ENCODE results near the gene SNCA. TPM values are rescaled to one million over a fixed set of nuclear protein-coding genes. Genes with fewer than 3 reads are reported as not detected.

The SNCA gene
- polyA plus RNA-seq, 3 donors: 44.3 to 57.5 (median 55.4) TPM

- no peak for DNase-seq (ENCODE audit: extremely low read depth in 1 of 11, low read depth in 9 of 11, low spot score in 4 of 11)
These were observed 111.7 kb downstream of the SNCA start for GRCh38 chr4:89725268-89725667.

- no peak for DNase-seq (ENCODE audit: extremely low read depth in 1 of 11, low read depth in 9 of 11, low spot score in 4 of 11)
These were observed 112.2 kb downstream of the SNCA start for GRCh38 chr4:89724716-89725115.

GRCh38 chr4:89723096-89723495, 113.9 kb downstream of the SNCA start:
- DNase-seq (ENCODE audit: extremely low read depth in 1 of 11, low read depth in 9 of 11, low spot score in 4 of 11): no peak

- DNase-seq (ENCODE audit: extremely low read depth in 1 of 11, low read depth in 9 of 11, low spot score in 4 of 11): no peak
These were observed 114.4 kb downstream of the SNCA start for GRCh38 chr4:89722517-89722916.

GRCh38 chr4:89720981-89721380, 116.0 kb downstream of the SNCA start:
- no peak for DNase-seq (ENCODE audit: extremely low read depth in 1 of 11, low read depth in 9 of 11, low spot score in 4 of 11)

- no peak for DNase-seq (ENCODE audit: extremely low read depth in 1 of 11, low read depth in 9 of 11, low spot score in 4 of 11)
These were observed 117.3 kb downstream of the SNCA start for GRCh38 chr4:89719536-89720090.

GRCh38 chr4:89716893-89717292, 120.1 kb downstream of the SNCA start:
- DNase-seq (ENCODE audit: extremely low read depth in 1 of 11, low read depth in 9 of 11, low spot score in 4 of 11): no peak

DNA sequence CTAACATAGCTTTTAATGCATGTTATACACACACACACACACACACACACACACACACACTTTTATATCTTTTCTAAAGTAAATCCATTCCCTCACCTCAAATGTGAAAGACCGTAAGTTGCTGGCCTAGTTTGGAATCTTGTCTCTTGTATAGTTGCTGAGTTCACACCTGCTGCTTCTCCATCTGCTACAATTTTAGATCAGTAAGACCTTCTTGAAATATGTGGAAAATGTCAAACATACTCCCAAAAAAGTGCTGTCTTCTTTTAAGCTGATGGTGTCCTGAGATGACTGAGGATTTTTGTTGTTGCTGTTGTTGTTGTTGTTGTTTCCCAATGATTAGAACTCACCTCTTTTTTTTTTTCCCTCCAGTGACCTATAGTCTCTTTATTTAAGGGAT, 121.3 kb downstream of the SNCA start:
- DNase-seq (ENCODE audit: extremely low read depth in 1 of 11, low read depth in 9 of 11, low spot score in 4 of 11): no peak

DNA sequence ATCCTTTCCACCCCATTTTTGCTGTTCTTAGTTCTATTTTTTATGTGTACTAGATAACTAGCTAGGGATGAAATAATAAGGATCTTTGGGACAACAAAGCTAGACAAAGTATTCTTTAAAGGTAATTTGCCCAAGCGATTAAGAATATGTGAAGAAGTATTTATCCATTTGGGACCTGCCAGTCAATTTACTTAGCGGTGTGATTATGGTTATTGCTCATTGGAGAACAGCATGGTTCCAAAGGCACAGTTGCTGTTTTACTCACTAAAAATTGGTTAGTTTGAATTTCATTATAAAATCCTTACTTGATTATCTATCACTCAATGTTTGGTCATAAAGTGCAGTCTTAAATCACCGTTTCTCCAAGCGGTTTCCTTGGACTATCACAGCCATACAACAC, 124.1 kb downstream of the SNCA start:
- DNase-seq (ENCODE audit: extremely low read depth in 1 of 11, low read depth in 9 of 11, low spot score in 4 of 11): no peak

- DNase-seq (ENCODE audit: extremely low read depth in 1 of 11, low read depth in 9 of 11, low spot score in 4 of 11): peak in 2 of 11 donors; percentile 4 to 43
These were observed 124.8 kb downstream of the SNCA start for GRCh38 chr4:89712141-89712540.

GRCh38 chr4:89708903-89709421, 128.0 kb downstream of the SNCA start:
- no peak for DNase-seq (ENCODE audit: extremely low read depth in 1 of 11, low read depth in 9 of 11, low spot score in 4 of 11)

DNA sequence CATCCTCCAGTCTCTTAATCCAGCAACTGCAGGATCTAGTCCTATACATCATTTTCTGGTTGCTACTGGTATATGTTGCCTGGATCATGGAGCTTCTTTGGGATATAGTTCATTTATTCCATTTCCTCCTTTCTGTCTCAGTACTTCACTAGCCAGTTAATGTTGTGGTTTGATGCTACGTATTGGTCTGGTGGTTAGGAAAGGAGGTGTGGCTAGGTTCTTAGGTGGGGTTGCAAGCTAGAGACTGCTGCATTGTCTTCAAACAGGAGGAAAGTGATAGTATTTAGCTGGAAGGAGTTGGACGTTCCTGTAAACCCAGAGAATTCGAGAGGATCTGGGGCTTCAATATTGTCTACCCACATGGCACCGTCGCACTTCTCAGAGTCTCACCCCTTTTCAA, 129.5 kb downstream of the SNCA start:
- no peak for DNase-seq (ENCODE audit: extremely low read depth in 1 of 11, low read depth in 9 of 11, low spot score in 4 of 11)

- no peak for DNase-seq (ENCODE audit: extremely low read depth in 1 of 11, low read depth in 9 of 11, low spot score in 4 of 11)
These were observed 132.1 kb downstream of the SNCA start for GRCh38 chr4:89704651-89705395.

DNA sequence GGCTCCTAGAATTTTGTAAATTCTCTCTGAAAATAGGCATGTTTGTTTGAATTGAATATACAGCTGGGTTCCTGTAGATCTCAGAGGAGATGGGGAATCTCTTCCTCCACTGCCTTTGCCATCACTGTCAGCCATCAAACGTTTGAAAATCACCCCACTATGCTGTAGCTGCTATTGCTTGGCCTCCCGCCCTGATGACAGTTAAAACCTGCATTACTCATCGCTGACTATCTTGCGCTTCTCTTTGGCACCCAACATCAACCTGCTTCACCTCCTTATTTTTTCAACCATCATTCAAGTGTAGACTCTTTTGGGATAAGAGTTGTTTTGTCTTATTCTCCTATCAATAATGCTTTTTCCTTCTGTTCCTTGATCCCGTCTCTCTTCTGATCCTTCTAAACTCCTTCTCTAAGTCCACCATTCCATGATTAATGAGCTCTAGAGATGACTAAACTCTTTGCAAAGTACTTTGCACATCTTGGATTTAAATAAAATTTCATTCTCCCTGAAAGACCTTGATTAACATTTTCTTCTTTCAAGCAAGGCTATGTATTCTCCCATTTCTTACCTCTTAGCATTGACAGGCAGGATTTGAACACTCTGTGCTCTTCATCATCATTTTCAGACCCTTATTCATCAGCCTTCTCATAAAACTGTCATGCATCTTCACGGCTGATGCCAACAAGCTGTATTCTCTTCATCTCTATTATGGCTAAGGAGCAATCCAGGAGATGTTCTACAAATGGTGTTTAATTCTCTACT, 133.0 kb downstream of the SNCA start:
- DNase-seq (ENCODE audit: extremely low read depth in 1 of 11, low read depth in 9 of 11, low spot score in 4 of 11): no peak

DNA sequence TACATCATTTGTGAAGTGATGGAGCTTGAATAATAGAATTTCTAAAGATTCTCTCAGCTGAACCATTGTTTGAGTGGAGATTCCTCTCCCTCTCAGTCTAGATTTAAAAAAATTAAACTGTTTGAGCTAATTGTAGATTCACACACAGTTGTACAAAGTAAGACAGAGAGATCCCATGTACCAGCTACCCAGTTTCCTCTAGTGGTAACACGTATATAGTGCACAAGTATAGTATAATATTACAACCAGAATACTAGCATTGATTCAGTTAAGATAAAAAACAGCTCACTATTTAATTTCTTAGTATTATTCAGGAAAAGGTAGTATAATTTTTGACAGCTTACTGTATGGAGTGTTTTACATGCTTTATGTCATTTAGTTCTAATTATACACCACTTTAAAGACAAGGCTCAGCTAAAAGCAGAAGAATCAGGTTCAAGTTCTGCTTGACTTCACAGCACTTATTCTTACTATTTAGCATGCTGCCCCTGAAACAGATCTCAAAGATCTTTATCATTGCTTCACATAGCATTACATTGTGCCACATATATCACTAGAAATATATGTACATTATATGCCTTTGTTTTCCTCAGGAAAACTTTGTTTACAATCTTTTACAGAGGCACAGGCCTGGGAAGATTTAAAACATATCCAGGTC, 136.1 kb downstream of the SNCA start:
- DNase-seq (ENCODE audit: extremely low read depth in 1 of 11, low read depth in 9 of 11, low spot score in 4 of 11): no peak

DNA sequence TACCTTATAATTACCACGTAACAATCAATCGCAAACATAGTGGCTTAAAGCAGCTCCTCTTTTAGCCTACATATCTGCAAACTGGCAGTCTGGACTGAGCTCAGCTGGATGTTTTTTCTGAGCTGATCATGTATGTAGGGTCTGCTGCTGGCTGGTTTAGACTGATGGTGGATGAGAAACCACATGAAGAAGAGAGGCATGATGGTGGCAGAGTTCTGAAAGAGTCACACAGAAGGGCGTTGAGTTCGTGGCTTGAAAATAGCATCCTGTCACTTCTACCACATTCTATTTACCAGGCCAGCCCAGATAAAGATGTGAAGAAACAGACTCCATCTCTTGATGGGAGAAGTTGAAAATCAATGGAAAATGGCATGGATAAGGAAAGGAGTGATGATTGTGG, 151.3 kb downstream of the SNCA start:
- no peak for DNase-seq (ENCODE audit: extremely low read depth in 1 of 11, low read depth in 9 of 11, low spot score in 4 of 11)

DNA sequence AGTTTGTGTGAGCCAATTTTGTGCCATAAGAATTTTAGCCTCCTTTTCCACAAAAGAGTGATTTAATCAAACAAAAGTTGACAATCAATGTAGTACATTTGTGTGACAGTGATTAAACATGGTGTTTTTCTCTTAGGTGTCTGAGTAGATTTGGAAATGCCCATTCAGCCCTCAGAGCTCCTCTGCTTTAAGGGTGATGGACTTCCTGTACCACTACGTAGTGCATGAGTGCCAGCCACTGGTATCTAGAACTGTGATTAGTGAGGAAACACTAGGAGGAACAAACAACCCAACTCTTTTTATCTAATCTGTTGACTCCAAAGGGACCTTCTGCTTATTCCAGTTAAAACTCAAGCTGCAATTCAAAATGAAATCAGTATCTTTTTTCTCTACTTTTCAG, 151.7 kb downstream of the SNCA start:
- no peak for DNase-seq (ENCODE audit: extremely low read depth in 1 of 11, low read depth in 9 of 11, low spot score in 4 of 11)

DNA sequence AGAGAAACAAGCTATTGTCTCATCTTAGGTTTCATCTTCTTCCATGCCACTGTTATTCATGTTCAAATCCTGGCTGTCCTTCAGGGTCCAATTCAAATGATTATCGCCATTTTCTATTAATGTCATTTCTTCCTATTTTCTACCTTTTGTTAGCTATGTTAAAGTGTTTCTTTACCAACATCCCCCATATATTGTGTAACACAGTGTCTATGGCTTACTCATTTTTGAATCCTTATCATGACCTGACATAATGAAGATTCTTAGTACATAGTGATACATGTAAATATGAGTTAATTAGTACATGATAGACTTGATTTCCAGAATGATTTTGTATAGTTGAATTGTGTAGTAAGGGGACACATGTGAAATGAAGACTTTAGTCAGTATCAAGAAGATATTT, 152.4 kb downstream of the SNCA start:
- no peak for DNase-seq (ENCODE audit: extremely low read depth in 1 of 11, low read depth in 9 of 11, low spot score in 4 of 11)

DNA sequence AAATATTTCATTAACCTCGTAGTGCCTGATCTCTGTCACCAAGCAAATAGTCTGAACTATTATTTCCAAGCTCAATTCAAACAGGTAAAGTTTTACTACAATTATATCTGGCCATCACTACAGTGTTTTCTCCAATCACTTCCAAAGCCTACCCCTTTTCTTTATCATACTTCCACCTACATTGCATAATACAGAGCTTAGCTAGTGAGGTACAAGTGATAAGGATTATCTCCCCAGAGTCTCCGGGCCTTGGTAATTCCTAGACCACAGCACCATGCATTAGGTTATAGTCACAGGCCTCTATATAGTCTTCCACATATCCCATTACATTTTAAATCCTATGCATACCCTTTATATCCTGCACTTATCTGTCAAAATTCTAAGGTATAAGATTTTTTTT, 154.2 kb downstream of the SNCA start:
- DNase-seq (ENCODE audit: extremely low read depth in 1 of 11, low read depth in 9 of 11, low spot score in 4 of 11): no peak

DNA sequence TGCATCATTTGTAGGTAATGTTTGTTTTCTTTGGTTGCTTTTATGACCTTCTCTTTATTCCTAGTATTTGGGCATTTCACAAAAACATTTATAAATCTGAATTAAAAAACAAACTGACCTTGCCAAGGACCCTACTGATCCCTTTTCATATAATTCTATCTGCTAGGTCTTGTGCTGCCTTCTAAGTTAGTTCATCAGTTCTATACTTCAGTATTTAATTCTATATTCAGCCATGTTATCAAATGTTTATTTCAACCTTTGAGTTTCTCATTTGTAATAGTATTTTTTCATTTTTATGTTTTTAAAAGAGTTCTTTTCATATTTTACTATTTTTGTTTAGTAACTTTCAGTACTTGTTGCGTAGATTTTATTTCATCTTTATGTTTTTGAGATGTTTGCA, 155.3 kb downstream of the SNCA start:
- DNase-seq (ENCODE audit: extremely low read depth in 1 of 11, low read depth in 9 of 11, low spot score in 4 of 11): no peak

Measured in renal cortex interstitium (tissue), 11 donors.